Measurements from ENCODE around the gene F2RL2. TPM values are rescaled to one million over a fixed set of nuclear protein-coding genes. Genes with fewer than 3 reads are reported as not detected.
A peak's percentile ranks its signal among the peaks of the same experiment; 100 is the strongest.

F2RL2 gene
- 0.82 TPM for polyA plus RNA-seq (2012; ENCODE audit: insufficient read length, low read depth)

GRCh38 chr5:76622973-76623596 lies at the start of gene F2RL2:
TSS of gene F2RL2 (minus strand) at chr5:76623403. CDS start at chr5:76623230, 173 bp downstream.
- no peak for TF ChIP-seq TAF1 (IDR thresholded peaks at IDR 0.05; ENCODE audit: borderline replicate concordance, insufficient read depth, low read length)
- no peak for TF ChIP-seq POLR2AphosphoS5 (IDR thresholded peaks at IDR 0.05; ENCODE audit: low read depth, low read length)
- TF ChIP-seq REST (IDR thresholded peaks at IDR 0.05; ENCODE audit: insufficient read depth in 1 of 2, low read depth in 2 of 2, low read length in 2 of 2): no peak
- no peak for TF ChIP-seq FOXP2 (optimal IDR thresholded peaks at IDR 0.05; ENCODE audit: borderline replicate concordance, extremely low read depth, extremely low read length, insufficient read depth)
- TF ChIP-seq SIN3A (IDR thresholded peaks at IDR 0.05; ENCODE audit: borderline replicate concordance, insufficient read depth, low read length): peak; percentile 58; the same call in 1 of the 2 replicates

GRCh38 chr5:76672242-76672641 lies 49.0 kb upstream of the F2RL2 start:
- TF ChIP-seq FOXP2 (optimal IDR thresholded peaks at IDR 0.05; ENCODE audit: borderline replicate concordance, extremely low read depth, extremely low read length, insufficient read depth) (no peak), SIN3A (IDR thresholded peaks at IDR 0.05; ENCODE audit: borderline replicate concordance, insufficient read depth, low read length) (no peak), TAF1 (IDR thresholded peaks at IDR 0.05; ENCODE audit: borderline replicate concordance, insufficient read depth, low read length) (no peak), REST (IDR thresholded peaks at IDR 0.05; ENCODE audit: insufficient read depth in 1 of 2, low read depth in 2 of 2, low read length in 2 of 2) (no peak), POLR2AphosphoS5 (IDR thresholded peaks at IDR 0.05; ENCODE audit: low read depth, low read length) (no peak)

GRCh38 chr5:76670508-76670907 lies 47.3 kb upstream of the F2RL2 start:
- no peak for TF ChIP-seq SIN3A (IDR thresholded peaks at IDR 0.05; ENCODE audit: borderline replicate concordance, insufficient read depth, low read length)
- TF ChIP-seq TAF1 (IDR thresholded peaks at IDR 0.05; ENCODE audit: borderline replicate concordance, insufficient read depth, low read length): no peak
- TF ChIP-seq REST (IDR thresholded peaks at IDR 0.05; ENCODE audit: insufficient read depth in 1 of 2, low read depth in 2 of 2, low read length in 2 of 2): no peak
- TF ChIP-seq POLR2AphosphoS5 (IDR thresholded peaks at IDR 0.05; ENCODE audit: low read depth, low read length): no peak
- no peak for TF ChIP-seq FOXP2 (optimal IDR thresholded peaks at IDR 0.05; ENCODE audit: borderline replicate concordance, extremely low read depth, extremely low read length, insufficient read depth)

- TF ChIP-seq FOXP2 (optimal IDR thresholded peaks at IDR 0.05; ENCODE audit: borderline replicate concordance, extremely low read depth, extremely low read length, insufficient read depth) (no peak), POLR2AphosphoS5 (IDR thresholded peaks at IDR 0.05; ENCODE audit: low read depth, low read length) (no peak), TAF1 (IDR thresholded peaks at IDR 0.05; ENCODE audit: borderline replicate concordance, insufficient read depth, low read length) (no peak), SIN3A (IDR thresholded peaks at IDR 0.05; ENCODE audit: borderline replicate concordance, insufficient read depth, low read length) (no peak), REST (IDR thresholded peaks at IDR 0.05; ENCODE audit: insufficient read depth in 1 of 2, low read depth in 2 of 2, low read length in 2 of 2) (no peak)
Observed at GRCh38 chr5:76669245-76669644, 46.0 kb upstream of the F2RL2 start.

All from PFSK-1 (cell line).